MM.1S (cell line): ENCODE results near the gene ARHGAP45.

ENCODE experiments used
- DNase-seq: peaks from one replicate; pipeline ENCODE4 v3.0.0-alpha.2; 2015
- H2AFZ ChIP-seq: fragments of 300-600 bp; sonication (generic); 2 replicates; pipeline ENCODE4 v1.6.0; 2016; ENCODE audit warnings: antibody characterized with exemption, low read length
- H3F3A ChIP-seq: fragments of 300-600 bp; sonication (generic); 2 replicates; pipeline ENCODE4 v1.6.1; 2016; ENCODE audit warnings: mild to moderate bottlenecking, antibody characterized with exemption, low read length, moderate library complexity, mixed read lengths; ENCODE audit not compliant: insufficient read depth
- H3K27ac ChIP-seq: fragments of 300-600 bp; sonication (generic); 2 replicates; pipeline ENCODE4 v1.5.1; 2016; ENCODE audit warnings: mild to moderate bottlenecking, low read length
- H3K27me3 ChIP-seq: fragments of 300-600 bp; sonication (generic); replicated peaks from 2 replicates; pipeline ENCODE4 v1.6.0; 2016; ENCODE audit warnings: low read length; ENCODE audit not compliant: insufficient read depth
- H3K36me3 ChIP-seq: fragments of 300-600 bp; sonication (generic); replicated peaks from 2 replicates; pipeline ENCODE4 v1.6.1; 2016; ENCODE audit warnings: mild to moderate bottlenecking, low read length, mixed read lengths; ENCODE audit not compliant: insufficient read depth
- H3K4me1 ChIP-seq: fragments of 300-600 bp; sonication (generic); 2 replicates; pipeline ENCODE4 v1.6.1; 2016; ENCODE audit warnings: low read length, mixed read lengths
- H3K4me2 ChIP-seq: fragments of 300-600 bp; sonication (generic); 2 replicates; pipeline ENCODE4 v1.6.0; 2016; ENCODE audit warnings: low read depth, low read length
- H3K4me3 ChIP-seq: fragments of 300-600 bp; sonication (generic); 2 replicates; pipeline ENCODE4 v1.5.1; 2016; ENCODE audit warnings: low read length, mixed read lengths
- H3K79me2 ChIP-seq: fragments of 300-600 bp; sonication (generic); 2 replicates; pipeline ENCODE4 v1.6.1; 2016; ENCODE audit warnings: mixed run types, low read length, mixed read lengths
- H3K9ac ChIP-seq: fragments of 300-600 bp; sonication (generic); 2 replicates; pipeline ENCODE4 v1.6.1; 2016; ENCODE audit warnings: low read length, mixed read lengths
- H3K9me2 ChIP-seq: fragments of 300-600 bp; sonication (generic); replicated peaks from 2 replicates; pipeline ENCODE4 v1.6.1; 2016; ENCODE audit warnings: mild to moderate bottlenecking, low read length, mixed read lengths; ENCODE audit not compliant: insufficient read depth
- H3K9me3 ChIP-seq: fragments of 300-600 bp; sonication (generic); replicated peaks from 2 replicates; pipeline ENCODE4 v1.6.1; 2016; ENCODE audit warnings: mild to moderate bottlenecking, low read length, mixed read lengths; ENCODE audit not compliant: insufficient read depth
- H4K20me1 ChIP-seq: fragments of 300-600 bp; sonication (generic); 2 replicates; pipeline ENCODE4 v1.6.1; 2016; ENCODE audit warnings: mild to moderate bottlenecking, low read length, moderate library complexity, mixed read lengths; ENCODE audit not compliant: insufficient read depth
- CTCF ChIP-seq: fragments of 300-600 bp; sonication (generic); IDR thresholded peaks from 2 replicates; pipeline ENCODE4 v1.5.1; 2016; ENCODE audit warnings: antibody characterized with exemption, low read length, mixed read lengths
- EZH2 ChIP-seq: fragments of 300-600 bp; sonication (generic); optimal IDR thresholded peaks from 2 replicates; pipeline ENCODE3; 2017; ENCODE audit warnings: low read depth, mild to moderate bottlenecking, antibody characterized with exemption, low read length, mixed read lengths
- EZH2phosphoT487 ChIP-seq: fragments of 300-600 bp; sonication (generic); IDR thresholded peaks from 2 replicates; pipeline ENCODE4 v1.6.1; 2018; ENCODE audit warnings: antibody characterized with exemption, low read length

Gene ARHGAP45

GRCh38 chr19:1065606-1066109 lies 1.3 kb upstream of the ARHGAP45 start:
- peaks cover 60% of the 10 kb centered on the region for H3F3A ChIP-seq
- TF ChIP-seq EZH2phosphoT487 (no peak), CTCF (no peak), EZH2 (no peak)
- H3K9ac ChIP-seq, result no peak overlapping the region
- no peak overlapping the region for H3K27ac ChIP-seq
- H3K4me3 ChIP-seq, result no peak overlapping the region
- no peaks in the 10 kb centered on the region for H3K9me3 ChIP-seq
- no peak overlapping the region for H3K4me2 ChIP-seq
- H3K27me3 ChIP-seq, result no peaks in the 10 kb centered on the region
- H3K36me3 ChIP-seq, result 0 out of 2 replicates have a peak, but pooled peaks cover 1% of the 10 kb centered on the region
- H3K79me2 ChIP-seq, result peaks cover 41% of the 10 kb centered on the region
- no peaks in the 10 kb centered on the region for H4K20me1 ChIP-seq
- no peaks in the 10 kb centered on the region for H3K9me2 ChIP-seq
- peaks cover 22% of the 10 kb centered on the region for H3K4me1 ChIP-seq
- no peak overlapping the region for H2AFZ ChIP-seq
- no peak for DNase-seq

- Histone ChIP-seq H3K9me3 (no peaks in the 10 kb centered on the region), H4K20me1 (no peaks in the 10 kb centered on the region), H3K27me3 (no peaks in the 10 kb centered on the region), H3K27ac (no peak overlapping the region), H3F3A (peaks cover 60% of the 10 kb centered on the region), H3K4me3 (peak overlapping the region; percentile 98), H3K9ac (peak overlapping the region; percentile 83), H3K4me1 (peaks cover 22% of the 10 kb centered on the region), H2AFZ (peak overlapping the region; percentile 58; the same call in 1 of the 2 replicates), H3K4me2 (peak overlapping the region; percentile 99), H3K9me2 (no peaks in the 10 kb centered on the region), H3K36me3 (0 out of 2 replicates have a peak, but pooled peaks cover 4% of the 10 kb centered on the region), H3K79me2 (peaks cover 46% of the 10 kb centered on the region)
- TF ChIP-seq CTCF (no peak), EZH2phosphoT487 (no peak), EZH2 (no peak)
- DNase-seq, result no peak
Measured at GRCh38 chr19:1066251-1066747, 668 bp upstream of the ARHGAP45 start.

GRCh38 chr19:1067341-1067957 lies 482 bp downstream of the ARHGAP45 start:
- peak overlapping the region; percentile 98 for H3K4me3 ChIP-seq

More at GRCh38 chr19:1067341-1067957, 482 bp downstream of the ARHGAP45 start:
- H3K9ac ChIP-seq, result peak overlapping the region; percentile 83
- peak overlapping the region; percentile 17; the same call in 1 of the 2 replicates for H2AFZ ChIP-seq
- peak overlapping the region; percentile 80 for H3K27ac ChIP-seq
- H3F3A ChIP-seq, result peaks cover 67% of the 10 kb centered on the region
- TF ChIP-seq CTCF (no peak), EZH2 (no peak), EZH2phosphoT487 (no peak)
- 0 out of 2 replicates have a peak, but pooled peaks cover 4% of the 10 kb centered on the region for H4K20me1 ChIP-seq
- no peak for DNase-seq
- peak overlapping the region; percentile 99 for H3K4me2 ChIP-seq
- no peaks in the 10 kb centered on the region for H3K9me3 ChIP-seq
- H3K36me3 ChIP-seq, result 0 out of 2 replicates have a peak, but pooled peaks cover 6% of the 10 kb centered on the region
- H3K79me2 ChIP-seq, result peaks cover 56% of the 10 kb centered on the region
- H3K9me2 ChIP-seq, result no peaks in the 10 kb centered on the region
- H3K27me3 ChIP-seq, result no peaks in the 10 kb centered on the region
- peaks cover 22% of the 10 kb centered on the region for H3K4me1 ChIP-seq
